GM12872 (cell line): ENCODE results near the gene FBXL5.

Source experiments
- CTCF ChIP-seq: IDR thresholded peaks from 3 replicates; pipeline ENCODE4 v1.5.1; 2011; ENCODE audit warnings: low read depth, mild to moderate bottlenecking, low read length, moderate library complexity; ENCODE audit not compliant: insufficient read depth

The FBXL5 gene

GRCh38 chr4:15598644-15599043 lies 56.5 kb downstream of the FBXL5 start:
- TF ChIP-seq CTCF, result no peak

GRCh38 chr4:15592799-15593198 lies 62.4 kb downstream of the FBXL5 start:
- TF ChIP-seq CTCF, result no peak

- no peak for TF ChIP-seq CTCF
Observed at GRCh38 chr4:15587649-15588048, 67.5 kb downstream of the FBXL5 start.

GRCh38 chr4:15586066-15586465 lies 69.1 kb downstream of the FBXL5 start:
- TF ChIP-seq CTCF, result no peak

GRCh38 chr4:15585331-15585730 lies 69.8 kb downstream of the FBXL5 start:
- no peak for TF ChIP-seq CTCF

- TF ChIP-seq CTCF, result no peak
Observed at GRCh38 chr4:15584785-15585184, 70.4 kb downstream of the FBXL5 start.

- no peak for TF ChIP-seq CTCF
Observed at GRCh38 chr4:15577508-15577907, 77.6 kb downstream of the FBXL5 start.

- no peak for TF ChIP-seq CTCF
Observed at GRCh38 chr4:15575966-15576365, 79.2 kb downstream of the FBXL5 start.
